HL-60 (cell line): ENCODE results near the gene FSTL4.

ENCODE experiments used
- DNase-seq, 2 experiments: peaks; one replicate each; pipeline ENCODE4 v3.0.0-alpha.2; 2010 to 2020; ENCODE audit warnings: low read depth in 1 of 2, low spot score in 1 of 2
- H3K27ac ChIP-seq: fragments of 250-450 bp; sonication (Bioruptor Pico); replicated peaks from 2 replicates; pipeline ENCODE4 v1.5.1; 2020; ENCODE audit warnings: mild to moderate bottlenecking, moderate library complexity
- H3K27me3 ChIP-seq: fragments of 250-450 bp; sonication (Bioruptor Pico); 2 replicates; pipeline ENCODE4 v1.5.1; 2021; ENCODE audit warnings: mild to moderate bottlenecking, moderate library complexity; ENCODE audit not compliant: insufficient read depth, poor library complexity, severe bottlenecking
- H3K4me3 ChIP-seq: replicated peaks from 2 replicates; pipeline ENCODE4 v1.5.1; 2011; ENCODE audit warnings: mild to moderate bottlenecking, control low read depth, low read length; ENCODE audit not compliant: insufficient read depth
- CTCF ChIP-seq: IDR thresholded peaks from one replicate; pipeline ENCODE4 v1.5.1; 2011; ENCODE audit warnings: low read length, control low read depth, inconsistent platforms; ENCODE audit not compliant: insufficient read depth
- GABPA ChIP-seq: IDR thresholded peaks from 2 replicates; pipeline ENCODE4 v1.6.1; 2012; ENCODE audit warnings: low read depth
- POLR2AphosphoS5 ChIP-seq: IDR thresholded peaks from 2 replicates; pipeline ENCODE4 v1.6.1; 2012; ENCODE audit warnings: low read depth
- SPI1 ChIP-seq: IDR thresholded peaks from 2 replicates; pipeline ENCODE4 v1.6.1; 2012; ENCODE audit warnings: low read depth, mild to moderate bottlenecking, borderline replicate concordance
- TF ChIP-seq, protein P1 (sequence below): IDR thresholded peaks from 2 replicates; pipeline ENCODE4 v1.6.1; 2012; ENCODE audit warnings: low read depth; ENCODE audit not compliant: insufficient replicate concordance

FSTL4 gene

GRCh38 chr5:133533541-133533940 is 78.8 kb downstream of the FSTL4 start:
- Histone ChIP-seq H3K27ac (no peak overlapping the region), H3K4me3 (no peak overlapping the region), H3K27me3 (no peaks in the 10 kb centered on the region)
- no peak for DNase-seq
- no peak for TF ChIP-seq POLR2AphosphoS5
- no peak for TF ChIP-seq GABPA
- TF ChIP-seq CTCF: no peak
- no peak for TF ChIP-seq SPI1
- TF ChIP-seq, protein P1, sequence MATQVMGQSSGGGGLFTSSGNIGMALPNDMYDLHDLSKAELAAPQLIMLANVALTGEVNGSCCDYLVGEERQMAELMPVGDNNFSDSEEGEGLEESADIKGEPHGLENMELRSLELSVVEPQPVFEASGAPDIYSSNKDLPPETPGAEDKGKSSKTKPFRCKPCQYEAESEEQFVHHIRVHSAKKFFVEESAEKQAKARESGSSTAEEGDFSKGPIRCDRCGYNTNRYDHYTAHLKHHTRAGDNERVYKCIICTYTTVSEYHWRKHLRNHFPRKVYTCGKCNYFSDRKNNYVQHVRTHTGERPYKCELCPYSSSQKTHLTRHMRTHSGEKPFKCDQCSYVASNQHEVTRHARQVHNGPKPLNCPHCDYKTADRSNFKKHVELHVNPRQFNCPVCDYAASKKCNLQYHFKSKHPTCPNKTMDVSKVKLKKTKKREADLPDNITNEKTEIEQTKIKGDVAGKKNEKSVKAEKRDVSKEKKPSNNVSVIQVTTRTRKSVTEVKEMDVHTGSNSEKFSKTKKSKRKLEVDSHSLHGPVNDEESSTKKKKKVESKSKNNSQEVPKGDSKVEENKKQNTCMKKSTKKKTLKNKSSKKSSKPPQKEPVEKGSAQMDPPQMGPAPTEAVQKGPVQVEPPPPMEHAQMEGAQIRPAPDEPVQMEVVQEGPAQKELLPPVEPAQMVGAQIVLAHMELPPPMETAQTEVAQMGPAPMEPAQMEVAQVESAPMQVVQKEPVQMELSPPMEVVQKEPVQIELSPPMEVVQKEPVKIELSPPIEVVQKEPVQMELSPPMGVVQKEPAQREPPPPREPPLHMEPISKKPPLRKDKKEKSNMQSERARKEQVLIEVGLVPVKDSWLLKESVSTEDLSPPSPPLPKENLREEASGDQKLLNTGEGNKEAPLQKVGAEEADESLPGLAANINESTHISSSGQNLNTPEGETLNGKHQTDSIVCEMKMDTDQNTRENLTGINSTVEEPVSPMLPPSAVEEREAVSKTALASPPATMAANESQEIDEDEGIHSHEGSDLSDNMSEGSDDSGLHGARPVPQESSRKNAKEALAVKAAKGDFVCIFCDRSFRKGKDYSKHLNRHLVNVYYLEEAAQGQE: no peak

- Histone ChIP-seq H3K27ac (no peak overlapping the region), H3K4me3 (no peak overlapping the region), H3K27me3 (no peaks in the 10 kb centered on the region)
- DNase-seq: no peak
- no peak for TF ChIP-seq SPI1
- no peak for TF ChIP-seq POLR2AphosphoS5
- TF ChIP-seq CTCF: no peak
- TF ChIP-seq GABPA: no peak
- TF ChIP-seq, protein P1: no peak
Measured at GRCh38 chr5:133531594-133531993, 80.7 kb downstream of the FSTL4 start.

GRCh38 chr5:133531178-133531577 is 81.2 kb downstream of the FSTL4 start:
- TF ChIP-seq POLR2AphosphoS5 (no peak), SPI1 (no peak), CTCF (no peak), GABPA (no peak)
- TF ChIP-seq, protein P1: no peak
- H3K4me3 ChIP-seq: no peak overlapping the region
- no peak for DNase-seq
- H3K27me3 ChIP-seq: no peaks in the 10 kb centered on the region
- no peak overlapping the region for H3K27ac ChIP-seq
